CD14-positive monocyte (primary cell): ENCODE data around the gene IER5. TPM values are rescaled to one million over a fixed set of nuclear protein-coding genes. Genes with fewer than 3 reads are reported as not detected.
A peak's percentile ranks its signal among the peaks of the same experiment; 100 is the strongest.

Experiments
- DNase-seq, 3 donors: peaks; one replicate each; pipeline ENCODE4 v3.0.0-alpha.2; 2011 to 2022
- H2AFZ ChIP-seq: 2 replicates; pipeline ENCODE4 v1.6.0; 2012; ENCODE audit warnings: mild to moderate bottlenecking, low read depth, low read length, inconsistent platforms; ENCODE audit not compliant: insufficient read depth, poor library complexity, severe bottlenecking
- H3K27ac ChIP-seq, 2 donors: 1 replicate in 1 of 2; 2 replicates in 1 of 2; pipeline ENCODE4 v1.5.1; 2012 to 2013; ENCODE audit warnings: low read length in 2 of 2, control low read depth in 1 of 2, inconsistent platforms in 1 of 2, low read depth in 1 of 2, mild to moderate bottlenecking in 1 of 2
- H3K27me3 ChIP-seq, 2 donors: one replicate each; pipeline versions ENCODE4 v1.6.0 to v1.6.1; 2011 to 2013; ENCODE audit warnings: low read length in 2 of 2; ENCODE audit not compliant: control insufficient read depth in 2 of 2, insufficient read depth in 2 of 2
- H3K36me3 ChIP-seq, 2 donors: replicated peaks in 1 of 2; 1 replicate in 1 of 2; 2 replicates in 1 of 2; pipeline versions ENCODE4 v1.5.1 to v1.6.1; 2012 to 2013; ENCODE audit warnings: low read length in 2 of 2, control low read depth in 1 of 2, inconsistent platforms in 1 of 2, mild to moderate bottlenecking in 1 of 2; ENCODE audit not compliant: insufficient read depth in 2 of 2, control insufficient read depth in 1 of 2
- H3K4me1 ChIP-seq, 2 donors: 1 replicate in 1 of 2; 2 replicates in 1 of 2; pipeline versions ENCODE4 v1.5.1 to v1.6.1; 2012 to 2013; ENCODE audit warnings: low read length in 2 of 2, control low read depth in 1 of 2, inconsistent platforms in 1 of 2, mild to moderate bottlenecking in 1 of 2, moderate library complexity in 1 of 2; ENCODE audit not compliant: insufficient read depth in 2 of 2, control insufficient read depth in 1 of 2
- H3K4me2 ChIP-seq: replicated peaks from 2 replicates; pipeline ENCODE3; 2012; ENCODE audit warnings: low read length, moderate library complexity, mild to moderate bottlenecking; ENCODE audit not compliant: poor library complexity, severe bottlenecking; ENCODE audit errors: extremely low read depth
- H3K4me3 ChIP-seq, 3 experiments: fragments of 200-600 bp in 1 of 3; sonication (generic) in 1 of 3; replicated peaks in 1 of 3; 1 replicate in 2 of 3; 2 replicates in 1 of 3; pipeline ENCODE4 v1.5.1; 2011 to 2013; ENCODE audit warnings: low read length in 3 of 3, mild to moderate bottlenecking in 3 of 3, control low read depth in 2 of 3, low read depth in 2 of 3, inconsistent platforms in 1 of 3, moderate library complexity in 1 of 3
- H3K79me2 ChIP-seq: 2 replicates; pipeline ENCODE4 v1.6.0; 2012; ENCODE audit warnings: mild to moderate bottlenecking, control low read depth, inconsistent platforms, low read length, moderate library complexity; ENCODE audit not compliant: insufficient read depth
- H3K9ac ChIP-seq: 2 replicates; pipeline ENCODE4 v1.6.0; 2017; ENCODE audit warnings: low read length, mild to moderate bottlenecking; ENCODE audit not compliant: insufficient read depth, poor library complexity, severe bottlenecking
- H3K9me3 ChIP-seq, 2 donors: replicated peaks in 1 of 2; 1 replicate in 1 of 2; 2 replicates in 1 of 2; pipeline versions ENCODE4 v1.5.1 to v1.6.1; 2012 to 2013; ENCODE audit warnings: low read length in 2 of 2, control low read depth in 1 of 2; ENCODE audit not compliant: control insufficient read depth in 1 of 2, insufficient read depth in 1 of 2
- H4K20me1 ChIP-seq: 2 replicates; pipeline ENCODE4 v1.6.0; 2012; ENCODE audit warnings: mild to moderate bottlenecking, low read length, control low read depth, moderate library complexity; ENCODE audit not compliant: insufficient read depth
- H3K27ac Mint-ChIP-seq, 7 donors: one replicate each; pipeline ENCODE4 v1.8.0; 2020; ENCODE audit warnings: mild to moderate bottlenecking in 7 of 7, mixed read lengths in 7 of 7, moderate library complexity in 6 of 7, inconsistent platforms in 2 of 7
- H3K27me3 Mint-ChIP-seq, 3 donors: one replicate each; pipeline ENCODE4 v1.8.0; 2021 to 2022; ENCODE audit warnings: low read depth in 3 of 3, mild to moderate bottlenecking in 3 of 3, mixed read lengths in 3 of 3, moderate library complexity in 3 of 3, inconsistent platforms in 1 of 3
- H3K36me3 Mint-ChIP-seq, 2 donors: one replicate each; pipeline ENCODE4 v1.8.0; 2020; ENCODE audit warnings: mixed read lengths in 2 of 2, inconsistent platforms in 1 of 2, mild to moderate bottlenecking in 1 of 2
- H3K4me1 Mint-ChIP-seq: one replicate; pipeline ENCODE4 v1.8.0; 2020; ENCODE audit warnings: mild to moderate bottlenecking, mixed read lengths
- H3K4me3 Mint-ChIP-seq, 2 donors: one replicate each; pipeline ENCODE4 v1.8.0; 2020; ENCODE audit warnings: mild to moderate bottlenecking in 2 of 2, mixed read lengths in 2 of 2, moderate library complexity in 1 of 2
- H3K9me3 Mint-ChIP-seq, 7 donors: one replicate each; pipeline ENCODE4 v1.8.0; 2020 to 2022; ENCODE audit warnings: mixed read lengths in 7 of 7, mild to moderate bottlenecking in 6 of 7, moderate library complexity in 6 of 7, inconsistent platforms in 2 of 7
- CTCF ChIP-seq: fragments of 200-600 bp; IDR thresholded peaks from one replicate; pipeline ENCODE4 v1.8.0; 2022; ENCODE audit warnings: antibody characterized with exemption, mild to moderate bottlenecking
- WGBS: methylation state at CpG from one replicate; pipeline ENCODE4 v1.1.5; 2013; ENCODE audit warnings: missing lambda C conversion rate; ENCODE audit not compliant: insufficient coverage; 5-methylcytosine and 5-hydroxymethylcytosine counted together
- intact Hi-C, 2 donors: fragments of 100-400 bp; cut with micrococcal nuclease; formaldehyde crosslinking; loops; one replicate each; pipeline versions ENCODE4 v1.15.0 to v1.15.1; 2023
- polyA plus RNA-seq, 3 donors: library from polyadenylated mRNA; depleted of rRNA in 1 of 3; unstranded in 2 of 3; stranded (reverse) in 1 of 3; fragments of 300-500 nt in 2 of 3; fragments of >200 nt in 1 of 3; fragmentation: Illumina TruSeq in 2 of 3; gene quantifications; 1 replicate in 2 of 3; 2 replicates in 1 of 3; pipeline ENCODE4 v1.2.3, GENCODE V29; 2012 to 2021

The IER5 gene
- polyA plus RNA-seq, 3 donors = 13.7 to 110 (median 29.0) TPM

DNA sequence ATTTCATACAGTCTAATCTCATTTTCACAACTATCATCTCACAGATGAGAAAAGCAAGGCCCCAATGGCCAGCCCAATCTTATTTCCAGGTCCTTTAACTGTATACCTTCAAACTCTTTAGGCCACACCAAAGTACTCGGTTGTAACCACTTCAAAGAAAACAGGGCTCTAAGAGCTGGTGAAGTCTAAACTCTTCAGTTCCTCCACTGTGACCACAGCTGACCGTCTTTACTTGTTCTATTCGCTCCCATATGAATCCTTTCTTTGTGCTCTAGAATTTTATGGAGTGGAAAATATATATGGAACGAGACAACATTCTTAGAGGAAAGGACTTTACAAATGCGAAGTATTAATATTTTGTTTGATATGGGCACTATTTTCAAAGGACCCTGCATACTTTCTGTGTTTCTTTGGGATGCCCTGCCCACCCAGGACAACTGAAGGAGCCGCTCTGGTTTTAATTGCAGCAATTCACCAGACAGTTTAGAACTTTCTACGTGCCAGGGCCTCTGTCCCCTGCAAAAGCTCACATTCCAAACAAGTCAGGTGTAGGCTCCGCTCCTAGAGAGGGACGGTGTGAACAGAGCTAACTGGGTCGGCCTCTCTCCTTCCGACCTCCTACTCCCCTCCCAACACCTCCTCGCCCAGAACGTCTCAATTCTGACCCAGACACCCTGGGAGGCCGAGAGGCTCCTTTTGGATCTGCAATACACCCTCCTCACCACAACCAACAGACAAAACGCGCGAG is 15.7 kb downstream of the IER5 start:
- Histone ChIP-seq H3K36me3 (no peaks in the 10 kb centered on the region), H3K27me3 (peaks cover 3 to 20% of the 10 kb centered on the region in 2 donors), H3K9me3 (no peaks in the 10 kb centered on the region), H3K4me1 (peaks cover 57 to 71% of the 10 kb centered on the region in 2 donors), H4K20me1 (no peaks in the 10 kb centered on the region), H2AFZ (peak overlapping the region; percentile 83), H3K4me2 (peak overlapping the region; percentile 93), H3K79me2 (no peaks in the 10 kb centered on the region), H3K27ac (peak overlapping the region; percentile 62 to 87), H3K4me3 (peak overlapping the region; percentile 69 to 82 (median 70)), H3K9ac (peak overlapping the region; percentile 79)
- H3K27ac Mint-ChIP-seq = peak overlapping the region; percentile 80 to 90 (median 87)
- peak in 1 of 3 donors; percentile 28 for DNase-seq
- H3K4me1 Mint-ChIP-seq = peaks cover 73% of the 10 kb centered on the region
- H3K4me3 Mint-ChIP-seq = peak overlapping the region; percentile 84 to 92
- WGBS = 51% methylated on average over 10 of the region's 17 CpGs
- no peak for TF ChIP-seq CTCF
- peaks cover 0 to 3% of the 10 kb centered on the region in 2 donors for H3K36me3 Mint-ChIP-seq
- H3K9me3 Mint-ChIP-seq = peaks cover 0 to 1% (median 0%) of the 10 kb centered on the region in 7 donors
- intact Hi-C loops = loop anchor here (2.0 kb wide), 1 partner anchor 13 kb away; no protein-coding TSS in a partner anchor
- peaks cover 32% of the 10 kb centered on the region in 3 donors for H3K27me3 Mint-ChIP-seq

DNA sequence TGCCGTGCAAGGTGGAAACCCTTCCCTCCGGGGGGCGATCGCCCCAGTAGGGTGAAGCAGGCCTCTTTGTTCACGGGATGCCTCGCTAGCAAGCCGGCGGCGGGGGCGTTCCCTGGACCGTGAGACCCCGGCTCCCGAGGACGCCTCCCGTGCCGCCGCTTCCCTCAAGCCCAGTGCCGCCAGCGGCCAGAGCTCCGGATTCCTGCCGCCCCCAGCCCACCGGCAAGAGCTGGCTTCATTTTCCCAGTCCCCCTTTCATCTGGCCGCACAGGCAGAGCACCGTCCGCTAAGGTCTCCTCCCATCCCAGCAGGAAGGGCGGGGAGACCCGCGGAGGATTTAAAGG is 16.3 kb downstream of the IER5 start:
- H3K4me1 ChIP-seq = peaks cover 51 to 65% of the 10 kb centered on the region in 2 donors
- H3K4me1 Mint-ChIP-seq = peaks cover 67% of the 10 kb centered on the region
- H3K4me3 Mint-ChIP-seq = peak overlapping the region; percentile 84 to 92
- peaks cover 3 to 17% of the 10 kb centered on the region in 2 donors for H3K27me3 ChIP-seq
- peaks cover 27 to 29% (median 28%) of the 10 kb centered on the region in 3 donors for H3K27me3 Mint-ChIP-seq
- no peaks in the 10 kb centered on the region for H3K79me2 ChIP-seq
- intact Hi-C loops = loop anchor here (2.0 to 5.0 kb wide), 2 partner anchors 14 to 38 kb away; no protein-coding TSS in a partner anchor
- peak overlapping the region; percentile 79 for H3K9ac ChIP-seq
- H3K36me3 ChIP-seq = no peaks in the 10 kb centered on the region
- H3K4me2 ChIP-seq = peak overlapping the region; percentile 93
- no peak for DNase-seq
- peak overlapping the region; percentile 62 to 87 for H3K27ac ChIP-seq
- WGBS = 2% methylated on average over 26 of the region's 28 CpGs
- H3K27ac Mint-ChIP-seq = peak overlapping the region; percentile 80 to 90 (median 89)
- peak overlapping the region; percentile 83 for H2AFZ ChIP-seq
- H3K4me3 ChIP-seq = peak overlapping the region; percentile 69 to 82 (median 70)
- H3K36me3 Mint-ChIP-seq = peaks cover 0 to 3% of the 10 kb centered on the region in 2 donors
- peaks cover 0 to 1% (median 0%) of the 10 kb centered on the region in 7 donors for H3K9me3 Mint-ChIP-seq
- H3K9me3 ChIP-seq = no peaks in the 10 kb centered on the region
- no peaks in the 10 kb centered on the region for H4K20me1 ChIP-seq
- peak; percentile 34 for TF ChIP-seq CTCF
